Measurements from ENCODE around the gene AAK1. TPM values are rescaled to one million over a fixed set of nuclear protein-coding genes. Genes with fewer than 3 reads are reported as not detected.

Gene AAK1
- total RNA-seq, 2 experiments from 2014 or later, result 114 to 115 TPM

- intact Hi-C loops (cut with micrococcal nuclease), result no loop called here
- no peak for DNase-seq
- TF ChIP-seq CTCF (IDR thresholded peaks at IDR 0.05), result no peak
- H3K4me3 Mint-ChIP-seq, result peak overlapping the region; percentile 42
- ATAC-seq, result no peak
- H3K27ac Mint-ChIP-seq, result peak overlapping the region; percentile 73
- no peaks in the 10 kb centered on the region for H3K9me3 Mint-ChIP-seq
- peaks cover 77% of the 10 kb centered on the region for H3K4me1 Mint-ChIP-seq (ENCODE audit: low read depth)
- H3K27me3 Mint-ChIP-seq, result no peaks in the 10 kb centered on the region
- ChIA-PET CTCF (interaction anchor here (1.0 to 3.1 kb wide), 5 partner anchors 10 to 128 kb away, joined by 3 to 31 read pairs (median 3); no protein-coding TSS in a partner anchor), POLR2A (interaction anchor here (1.1 to 1.4 kb wide), 3 partner anchors 10 to 99 kb away, joined by 3 to 4 read pairs (median 3); no protein-coding TSS in a partner anchor)
- H3K36me3 Mint-ChIP-seq (ENCODE audit: low read depth), result peaks cover 48% of the 10 kb centered on the region
These were observed 46.4 kb downstream of the AAK1 start for GRCh38 chr2:69597105-69597504.

- Mint-ChIP-seq H3K9me3 (no peaks in the 10 kb centered on the region), H3K27me3 (no peaks in the 10 kb centered on the region), H3K4me1 (ENCODE audit: low read depth) (peaks cover 73% of the 10 kb centered on the region), H3K4me3 (no peak overlapping the region), H3K36me3 (ENCODE audit: low read depth) (peaks cover 29% of the 10 kb centered on the region), H3K27ac (no peak overlapping the region)
- intact Hi-C loops (cut with micrococcal nuclease), result no loop called here
- ChIA-PET CTCF (interaction anchor here (1.1 to 1.2 kb wide), 2 partner anchors 11 to 40 kb away, joined by 3 to 6 read pairs; no protein-coding TSS in a partner anchor), POLR2A (interaction anchor here (1.1 to 1.6 kb wide), 2 partner anchors 9 to 12 kb away, joined by 3 to 4 read pairs; no protein-coding TSS in a partner anchor)
- no peak for TF ChIP-seq CTCF (IDR thresholded peaks at IDR 0.05)
- DNase-seq (no peak), ATAC-seq (no peak)
These were observed 49.2 kb downstream of the AAK1 start for GRCh38 chr2:69594341-69594740.

- peak overlapping the region; percentile 72 for H3K27ac Mint-ChIP-seq
- no peak overlapping the region for H3K4me3 Mint-ChIP-seq
- DNase-seq (no peak), ATAC-seq (no peak)
- peaks cover 77% of the 10 kb centered on the region for H3K4me1 Mint-ChIP-seq (ENCODE audit: low read depth)
- H3K27me3 Mint-ChIP-seq, result no peaks in the 10 kb centered on the region
- intact Hi-C loops (cut with micrococcal nuclease), result no loop called here
- H3K9me3 Mint-ChIP-seq, result no peaks in the 10 kb centered on the region
- ChIA-PET POLR2A (no interaction called here), CTCF (no interaction called here)
- TF ChIP-seq CTCF (IDR thresholded peaks at IDR 0.05), result no peak
- peaks cover 26% of the 10 kb centered on the region for H3K36me3 Mint-ChIP-seq (ENCODE audit: low read depth)
These were observed 51.0 kb downstream of the AAK1 start for GRCh38 chr2:69592511-69592910.

DNA sequence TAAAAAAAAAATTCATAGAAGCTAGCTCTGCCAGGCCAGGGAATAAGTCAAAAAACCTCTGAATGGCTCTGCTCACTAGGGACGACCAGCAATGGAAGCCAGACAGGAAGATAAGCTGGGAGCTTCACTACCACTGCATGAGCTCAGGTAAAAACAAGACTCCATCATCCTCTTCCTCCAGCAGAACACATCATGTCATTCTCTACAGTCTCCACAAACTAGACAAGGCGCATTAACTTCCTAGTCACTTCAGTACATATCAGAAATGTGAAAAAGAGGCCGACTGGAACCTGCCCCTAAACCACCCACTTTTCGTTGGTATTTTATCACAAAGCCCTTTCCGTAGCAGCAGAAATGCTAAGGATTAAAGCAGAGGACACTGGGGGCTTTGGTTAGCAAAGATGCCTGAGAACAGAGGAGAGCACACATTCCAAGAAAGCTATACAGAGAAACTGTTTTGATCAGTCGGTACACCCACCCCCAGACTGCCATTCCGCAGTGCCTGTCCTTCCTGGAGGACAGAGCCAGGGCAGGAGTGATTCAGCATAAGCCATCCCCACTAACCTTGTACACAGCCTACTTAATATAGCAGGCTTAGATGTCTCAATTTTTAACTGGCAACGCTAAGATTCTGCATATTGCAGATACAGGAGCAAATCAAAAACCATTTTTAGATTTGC lies 53.4 kb downstream of the AAK1 start:
- intact Hi-C loops (cut with micrococcal nuclease), result no loop called here

More for the DNA sequence above, 53.4 kb downstream of the AAK1 start:
- ATAC-seq, result no peak
- Mint-ChIP-seq H3K4me1 (ENCODE audit: low read depth) (peaks cover 75% of the 10 kb centered on the region), H3K36me3 (ENCODE audit: low read depth) (peaks cover 22% of the 10 kb centered on the region), H3K4me3 (no peak overlapping the region), H3K27me3 (no peaks in the 10 kb centered on the region), H3K27ac (peak overlapping the region; percentile 74), H3K9me3 (no peaks in the 10 kb centered on the region)
- CTCF ChIA-PET, result interaction anchor here (0.9 to 16.2 kb wide), 7 partner anchors 9 to 128 kb away, joined by 3 to 187 read pairs (median 3); no protein-coding TSS in a partner anchor
- POLR2A ChIA-PET, result interaction anchor here (1.3 kb wide), 1 partner anchor 23 kb away, joined by 3 read pairs; no protein-coding TSS in a partner anchor
- TF ChIP-seq CTCF (IDR thresholded peaks at IDR 0.05), result no peak
- DNase-seq, result no peak
